GM18511 (cell line): ENCODE data around the gene MYH10.
"Not testable (repeated sequence)": the region's sequence is repeated elsewhere in the genome, so short reads cannot be mapped to it uniquely, and the experiment has no call there.

Experiments used
- ATAC-seq: cut with Tn5 transposase; IDR thresholded peaks from one replicate; pipeline ENCODE4 v1.9.1; 2021; ENCODE audit warnings: mild to moderate bottlenecking, moderate library complexity; ENCODE audit not compliant: unreplicated experiment

MYH10 gene

GRCh38 chr17:8630227-8630801 lies at the start of gene MYH10:
Gene MYH10, minus strand, starts transcription at chr17:8630725. Its CDS starts 7,479 bp downstream, at chr17:8623246.
- ATAC-seq = no peak

DNA sequence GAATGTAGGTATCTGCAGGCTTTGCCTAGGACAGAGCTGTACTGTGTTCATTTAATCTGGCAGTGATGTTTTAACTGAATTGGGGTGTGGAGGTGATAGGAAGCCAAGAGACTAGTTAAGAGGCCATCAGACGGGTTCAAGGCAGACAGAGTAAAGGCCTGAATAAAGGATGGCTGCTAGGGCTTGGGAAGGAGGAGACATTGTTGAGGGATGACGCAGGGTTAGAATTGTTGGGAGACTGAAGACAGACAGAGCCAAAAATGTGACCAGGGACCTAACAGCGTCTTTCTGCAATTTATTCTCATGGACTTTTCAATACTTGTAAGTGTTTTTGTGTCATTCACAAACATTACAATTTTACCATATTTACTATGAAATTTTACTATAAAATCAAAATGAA lies 48.6 kb upstream of the MYH10 start:
- no peak for ATAC-seq

GRCh38 chr17:8675306-8675705 lies 44.8 kb upstream of the MYH10 start:
- ATAC-seq = no peak

GRCh38 chr17:8674344-8675305 lies 44.1 kb upstream of the MYH10 start:
- no peak for ATAC-seq

DNA sequence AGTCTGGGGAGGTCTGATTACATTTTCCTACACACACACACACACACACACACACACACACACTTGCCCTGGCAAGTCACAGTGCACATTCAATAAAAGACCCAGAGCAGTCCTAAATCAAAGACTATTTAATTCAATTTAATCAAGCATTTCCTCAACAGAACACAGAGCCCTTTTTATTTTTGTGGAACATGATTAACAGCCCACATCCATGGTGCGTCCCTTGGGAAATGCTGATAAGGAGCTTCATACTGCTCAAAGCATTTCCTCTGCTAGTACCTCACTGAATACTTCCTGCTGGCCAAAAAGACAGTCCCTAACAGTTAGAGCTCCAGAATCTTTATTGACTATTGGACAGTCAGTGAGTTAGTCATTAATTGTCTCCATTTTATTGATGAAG lies 43.1 kb upstream of the MYH10 start:
- ATAC-seq = no peak

DNA sequence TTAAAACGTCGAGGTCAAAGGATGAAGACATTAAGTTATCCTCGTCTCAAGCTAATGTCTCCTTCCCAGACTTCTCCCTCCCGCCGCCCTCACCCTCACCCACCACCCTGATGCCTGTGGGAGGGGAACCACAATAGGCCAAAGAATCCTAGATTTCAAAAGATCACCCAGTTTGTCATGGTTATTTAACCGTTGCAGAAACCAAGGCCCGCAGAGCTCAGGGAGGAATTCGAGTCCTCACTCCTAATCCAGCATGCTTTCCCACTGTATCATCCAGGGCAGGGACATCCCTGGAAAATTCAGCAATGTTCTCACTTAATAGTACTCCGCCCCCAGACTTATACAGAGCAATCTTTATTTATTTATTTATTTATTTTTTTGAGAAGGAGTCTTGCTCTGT lies 41.8 kb upstream of the MYH10 start:
- ATAC-seq = no peak

GRCh38 chr17:8670421-8670820 lies 39.9 kb upstream of the MYH10 start:
- ATAC-seq = no peak

GRCh38 chr17:8668176-8668740 lies 37.7 kb upstream of the MYH10 start:
- no peak for ATAC-seq

DNA sequence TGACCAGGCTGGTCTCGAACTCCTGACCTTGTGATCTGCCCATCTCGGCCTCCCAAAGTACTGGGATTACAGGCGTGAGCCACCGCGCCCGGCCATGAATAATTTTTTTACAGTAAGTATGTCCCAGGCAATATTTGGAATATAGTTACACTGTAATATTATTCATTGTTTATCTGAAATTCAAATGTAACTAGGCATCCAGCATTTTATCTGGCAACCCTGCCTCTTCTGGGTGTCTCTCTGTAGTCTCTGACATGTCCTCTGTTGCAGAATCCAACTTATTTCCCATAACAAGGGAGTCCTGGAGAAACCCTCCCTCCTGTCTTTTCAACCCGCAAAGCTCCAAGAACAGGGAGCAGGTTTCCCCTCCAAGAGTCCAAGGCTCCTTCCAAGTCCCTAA lies 36.9 kb upstream of the MYH10 start:
- ATAC-seq = no peak

DNA sequence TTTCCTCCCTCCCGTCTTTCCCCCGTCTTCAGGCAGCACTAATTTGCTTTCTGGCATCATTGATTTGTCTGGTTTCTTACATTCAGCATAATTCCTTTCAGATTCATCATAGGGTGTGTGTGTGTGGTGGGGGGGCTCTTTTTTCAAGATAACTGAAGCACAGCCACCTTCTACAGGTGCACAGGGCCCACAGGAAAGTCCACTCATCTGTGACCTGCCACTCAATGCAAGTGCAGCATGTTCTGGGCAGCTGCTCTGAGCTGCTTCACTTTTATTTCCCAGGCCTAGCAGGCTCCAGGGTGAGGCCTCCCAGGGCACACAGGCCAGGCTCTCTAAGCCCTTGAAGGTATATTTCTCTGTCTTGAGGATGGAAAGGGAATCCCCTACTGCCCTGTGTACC lies 35.2 kb upstream of the MYH10 start:
- ATAC-seq = no peak

GRCh38 chr17:8664456-8665126 lies 34.1 kb upstream of the MYH10 start:
- ATAC-seq = no peak

DNA sequence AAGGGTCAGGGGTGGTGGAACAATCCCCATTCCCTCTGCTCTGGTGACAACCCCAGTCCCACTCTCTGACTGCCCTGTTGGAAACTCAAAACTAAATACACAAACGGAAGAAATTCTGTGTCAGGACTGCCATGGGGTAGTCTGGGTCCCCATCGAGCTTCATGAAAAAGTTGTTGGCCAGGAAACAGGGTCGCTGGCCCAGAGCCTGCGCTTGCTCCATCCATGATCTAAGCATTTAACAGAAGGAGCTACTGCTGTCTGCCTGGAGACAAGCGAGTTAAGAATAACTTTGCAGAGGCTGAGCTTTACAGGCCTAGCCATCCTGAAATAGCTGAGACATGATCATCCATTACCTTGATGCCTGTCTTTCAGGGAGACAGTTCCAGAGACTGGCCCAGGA lies 32.4 kb upstream of the MYH10 start:
- no peak for ATAC-seq

DNA sequence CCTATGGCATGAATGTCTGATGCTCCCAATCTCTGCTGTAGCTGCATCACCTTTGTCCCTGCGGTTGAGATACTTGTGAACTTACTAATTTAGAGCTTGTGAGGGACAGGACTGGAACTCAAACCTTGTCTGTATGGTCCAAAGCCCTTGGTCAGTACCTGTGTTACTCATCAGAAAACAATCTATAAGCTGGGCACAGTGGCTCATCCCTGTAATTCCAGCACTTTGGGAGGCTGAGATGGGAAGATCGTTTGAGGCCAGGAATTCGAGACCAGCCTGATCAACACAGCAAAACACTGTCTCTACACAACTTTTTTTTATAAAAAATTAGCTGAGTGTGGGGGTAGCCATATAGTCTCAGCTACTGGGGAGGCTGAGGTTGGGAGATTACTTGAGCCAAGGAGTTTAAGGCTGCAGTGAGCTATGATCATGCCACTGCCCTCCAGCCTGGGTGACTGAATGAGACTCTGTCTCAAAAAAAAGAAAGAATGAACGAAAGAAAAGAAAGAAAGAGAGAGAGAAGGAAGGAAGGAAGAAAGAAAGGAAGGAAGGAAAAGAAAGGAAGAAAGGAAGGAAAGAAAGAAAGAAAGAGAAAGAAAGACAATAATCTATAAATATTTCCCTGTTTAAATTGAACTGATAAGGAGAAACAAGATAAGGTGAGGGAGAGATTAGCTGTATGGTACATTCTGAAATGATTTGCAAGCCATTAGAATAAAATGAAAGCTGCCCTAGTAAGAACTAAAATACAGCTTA lies 31.7 kb upstream of the MYH10 start:
- ATAC-seq = no peak

GRCh38 chr17:8660709-8661108 lies 30.2 kb upstream of the MYH10 start:
- ATAC-seq = not testable (repeated sequence)

GRCh38 chr17:8659758-8660410 lies 29.4 kb upstream of the MYH10 start:
- no peak for ATAC-seq

GRCh38 chr17:8658810-8659209 lies 28.3 kb upstream of the MYH10 start:
- no peak for ATAC-seq

DNA sequence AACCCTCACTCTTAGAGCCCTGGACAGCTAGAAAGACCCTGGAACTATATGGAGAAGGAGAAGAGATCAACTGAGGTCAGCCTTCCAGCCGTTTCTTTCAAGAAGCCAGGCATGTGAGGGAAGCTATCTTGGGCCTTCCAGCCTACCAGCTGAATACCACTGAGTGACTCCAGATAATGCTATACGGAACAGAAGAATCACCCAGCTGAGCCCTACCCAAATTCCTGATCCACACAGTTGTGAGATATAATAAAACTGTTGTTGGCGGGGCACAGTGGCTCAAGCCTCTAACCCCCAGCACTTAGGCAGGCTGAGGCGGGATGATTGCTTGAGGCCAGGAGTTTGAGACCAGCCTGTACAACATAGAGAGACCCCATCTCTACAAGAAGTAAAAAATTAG lies 26.2 kb upstream of the MYH10 start:
- ATAC-seq = no peak

DNA sequence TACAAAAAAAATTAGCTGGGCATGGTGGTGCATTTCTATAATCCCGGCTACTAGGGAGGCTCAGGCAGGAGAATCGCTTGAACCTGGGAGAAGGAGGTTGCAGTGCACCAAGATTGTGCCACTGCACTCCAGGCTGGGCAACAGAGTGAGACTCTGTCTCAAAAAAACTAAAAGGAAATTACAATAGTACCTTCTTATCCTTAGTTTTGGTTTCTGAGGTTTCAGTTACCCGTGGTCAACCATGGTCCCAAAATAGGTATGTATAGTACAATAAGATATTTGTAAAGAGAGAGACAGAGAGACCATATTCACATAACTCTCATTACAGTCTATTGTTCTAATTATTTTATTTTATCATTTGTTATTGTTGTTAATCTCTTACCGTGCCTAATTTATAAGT lies 24.3 kb upstream of the MYH10 start:
- no peak for ATAC-seq

- no peak for ATAC-seq
Observed at GRCh38 chr17:8651013-8651412, 20.5 kb upstream of the MYH10 start.

- no peak for ATAC-seq
Observed at GRCh38 chr17:8650119-8650499, 19.6 kb upstream of the MYH10 start.
